GM19035 (cell line): Measurements from ENCODE around the gene TP53RK.
A peak's percentile ranks its signal among the peaks of the same experiment; 100 is the strongest.

Experiments
- ATAC-seq: cut with Tn5 transposase; IDR thresholded peaks from one replicate; pipeline ENCODE4 v1.9.1; 2021; ENCODE audit not compliant: unreplicated experiment

Gene TP53RK

GRCh38 chr20:46689082-46689753, at the start of gene TP53RK:
TP53RK (minus strand) TSS chr20:46689444; CDS start chr20:46689414, 30 bp downstream.
- ATAC-seq, result peak; percentile 97

DNA sequence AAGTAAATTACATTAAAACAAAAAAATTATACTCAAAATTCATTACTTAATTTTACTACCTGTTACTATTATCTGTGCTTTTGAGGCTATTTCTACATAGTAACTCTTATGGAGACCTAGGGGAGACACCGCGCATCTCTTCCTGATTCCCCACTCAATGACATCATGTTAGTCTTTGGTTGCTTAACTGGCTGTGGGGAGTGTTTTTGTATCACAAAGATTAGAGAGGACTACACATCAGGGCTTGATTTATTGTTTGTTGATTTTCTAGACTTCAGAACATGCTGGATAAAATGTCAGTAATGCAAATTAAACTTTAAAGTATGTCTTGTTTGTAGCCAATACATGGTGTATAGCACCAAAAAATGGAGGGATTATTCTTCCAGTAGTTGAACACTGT, 46.2 kb upstream of the TP53RK start:
- ATAC-seq, result no peak

DNA sequence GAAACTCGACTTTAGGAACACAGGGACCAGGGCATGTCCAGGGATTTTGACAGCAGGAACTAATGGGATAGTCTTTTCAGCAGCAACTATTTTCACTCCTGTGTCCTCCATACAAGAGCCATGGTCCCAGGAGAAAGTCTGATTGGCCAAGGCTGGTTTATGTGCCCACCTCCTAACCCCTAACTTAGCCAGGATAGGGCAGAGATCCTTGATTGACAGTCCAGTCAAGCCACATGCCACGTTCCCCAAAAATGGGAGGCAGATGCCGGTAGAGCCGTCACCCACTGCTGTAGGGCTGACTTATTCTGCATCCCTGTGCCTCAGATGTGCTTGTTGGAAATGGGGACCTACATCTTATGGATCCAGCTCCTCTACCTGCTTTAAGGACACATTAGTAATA, 42.5 kb upstream of the TP53RK start:
- ATAC-seq, result no peak

DNA sequence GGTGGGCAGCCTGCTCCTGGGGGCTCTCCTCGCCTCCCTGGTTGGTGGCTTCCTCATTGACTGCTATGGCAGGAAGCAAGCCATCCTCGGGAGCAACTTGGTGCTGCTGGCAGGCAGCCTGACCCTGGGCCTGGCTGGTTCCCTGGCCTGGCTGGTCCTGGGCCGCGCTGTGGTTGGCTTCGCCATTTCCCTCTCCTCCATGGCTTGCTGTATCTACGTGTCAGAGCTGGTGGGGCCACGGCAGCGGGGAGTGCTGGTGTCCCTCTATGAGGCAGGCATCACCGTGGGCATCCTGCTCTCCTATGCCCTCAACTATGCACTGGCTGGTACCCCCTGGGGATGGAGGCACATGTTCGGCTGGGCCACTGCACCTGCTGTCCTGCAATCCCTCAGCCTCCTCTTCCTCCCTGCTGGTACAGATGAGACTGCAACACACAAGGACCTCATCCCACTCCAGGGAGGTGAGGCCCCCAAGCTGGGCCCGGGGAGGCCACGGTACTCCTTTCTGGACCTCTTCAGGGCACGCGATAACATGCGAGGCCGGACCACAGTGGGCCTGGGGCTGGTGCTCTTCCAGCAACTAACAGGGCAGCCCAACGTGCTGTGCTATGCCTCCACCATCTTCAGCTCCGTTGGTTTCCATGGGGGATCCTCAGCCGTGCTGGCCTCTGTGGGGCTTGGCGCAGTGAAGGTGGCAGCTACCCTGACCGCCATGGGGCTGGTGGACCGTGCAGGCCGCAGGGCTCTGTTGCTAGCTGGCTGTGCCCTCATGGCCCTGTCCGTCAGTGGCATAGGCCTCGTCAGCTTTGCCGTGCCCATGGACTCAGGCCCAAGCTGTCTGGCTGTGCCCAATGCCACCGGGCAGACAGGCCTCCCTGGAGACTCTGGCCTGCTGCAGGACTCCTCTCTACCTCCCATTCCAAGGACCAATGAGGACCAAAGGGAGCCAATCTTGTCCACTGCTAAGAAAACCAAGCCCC, 36.2 kb upstream of the TP53RK start:
- no peak for ATAC-seq

DNA sequence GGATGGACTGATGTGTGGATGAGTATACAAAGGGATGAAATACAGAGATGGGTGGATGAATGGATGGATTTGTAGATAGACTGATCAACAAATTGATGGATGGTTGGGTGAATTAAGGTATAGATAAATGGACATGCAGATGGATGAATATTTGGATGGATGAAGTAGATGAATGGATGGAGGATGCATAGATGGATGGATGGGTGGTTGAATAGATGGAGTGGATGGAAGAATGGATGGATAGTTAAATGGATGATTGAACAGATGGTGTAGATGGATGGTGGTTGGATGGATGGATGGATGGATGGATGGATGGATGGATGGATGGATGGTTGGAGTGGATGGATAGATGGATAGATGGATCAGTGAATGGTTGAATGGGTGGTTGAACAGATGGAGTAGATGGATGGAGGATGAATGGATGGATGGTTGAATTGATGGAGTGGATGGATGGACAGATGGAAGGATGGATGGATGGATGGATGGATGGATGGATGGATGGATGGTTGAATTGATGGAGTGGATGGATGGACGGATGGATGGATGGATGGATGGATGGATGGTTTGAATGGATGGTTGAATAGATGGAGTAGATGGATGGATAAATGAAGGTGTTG, 35.2 kb upstream of the TP53RK start:
- ATAC-seq, result no peak

GRCh38 chr20:46723039-46723438, 33.8 kb upstream of the TP53RK start:
- no peak for ATAC-seq

DNA sequence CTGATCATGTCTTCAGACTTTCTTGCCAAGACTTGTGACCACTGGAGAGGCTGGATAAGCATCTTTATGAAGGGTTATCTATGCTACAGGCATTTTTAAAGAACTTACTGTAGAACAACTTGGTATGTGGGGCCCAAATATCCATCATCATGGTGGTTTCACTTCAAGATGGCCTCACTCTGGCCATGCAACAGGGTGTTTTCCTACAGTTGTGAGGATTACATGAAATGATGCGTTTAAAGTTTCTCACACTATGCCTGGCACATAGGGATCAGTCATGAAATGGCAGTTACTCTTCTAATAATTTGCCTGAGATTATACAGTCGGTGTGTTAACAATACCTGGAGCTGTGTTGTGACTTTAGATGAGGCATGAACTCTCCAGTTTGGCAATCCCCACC, 33.2 kb upstream of the TP53RK start:
- no peak for ATAC-seq

DNA sequence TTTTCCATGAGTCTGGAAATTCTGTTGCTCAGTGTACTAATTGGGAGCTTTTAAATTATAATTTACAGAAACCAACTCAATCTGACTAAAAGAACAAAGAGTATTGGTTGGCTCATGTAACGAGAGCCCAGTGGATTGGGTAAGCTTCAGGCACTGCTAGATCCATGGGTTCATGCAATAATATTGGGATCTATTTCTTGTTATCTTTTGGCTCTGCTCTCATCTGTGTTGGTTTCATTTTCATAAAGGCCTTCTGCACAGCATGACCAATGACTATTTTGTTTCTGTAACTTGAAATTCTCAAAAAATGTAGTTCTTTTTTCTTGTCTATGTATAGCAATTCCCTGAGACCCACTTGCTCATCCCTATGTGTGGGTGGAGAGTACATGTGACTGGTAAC, 32.2 kb upstream of the TP53RK start:
- ATAC-seq, result no peak

DNA sequence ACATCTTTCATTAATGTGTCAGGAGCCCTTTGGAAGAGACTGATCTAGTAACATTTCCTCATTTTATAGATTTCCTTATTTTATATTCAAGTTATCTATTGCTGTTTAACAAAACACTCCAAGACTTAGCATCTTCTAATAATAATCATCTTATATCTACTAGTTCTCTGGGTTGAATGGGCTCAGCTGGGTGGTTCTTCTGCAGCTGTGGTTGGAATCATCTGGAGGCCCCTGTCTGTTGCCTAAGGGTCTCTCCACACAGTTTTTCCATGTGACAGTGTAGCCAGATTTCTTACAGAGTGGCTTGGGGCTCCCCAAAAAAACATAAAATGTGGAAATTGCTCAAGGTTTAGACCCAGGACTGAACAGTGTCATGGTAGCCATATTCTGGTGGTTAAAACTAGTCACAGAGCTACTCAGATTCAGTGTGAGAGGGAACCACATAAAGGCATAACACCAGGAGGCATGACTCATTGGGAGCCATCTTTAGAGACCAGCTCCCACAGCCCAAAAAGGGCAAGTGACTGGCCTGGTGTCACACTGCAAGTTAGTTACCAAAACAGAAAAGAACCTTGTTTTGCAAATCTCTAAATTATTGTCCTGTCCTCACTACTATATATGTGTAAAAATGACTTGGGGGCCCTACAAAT, 31.7 kb upstream of the TP53RK start:
- no peak for ATAC-seq

- ATAC-seq, result no peak
Observed at GRCh38 chr20:46720019-46720418, 30.8 kb upstream of the TP53RK start.

- ATAC-seq, result no peak
Observed at GRCh38 chr20:46717818-46718541, 28.7 kb upstream of the TP53RK start.

DNA sequence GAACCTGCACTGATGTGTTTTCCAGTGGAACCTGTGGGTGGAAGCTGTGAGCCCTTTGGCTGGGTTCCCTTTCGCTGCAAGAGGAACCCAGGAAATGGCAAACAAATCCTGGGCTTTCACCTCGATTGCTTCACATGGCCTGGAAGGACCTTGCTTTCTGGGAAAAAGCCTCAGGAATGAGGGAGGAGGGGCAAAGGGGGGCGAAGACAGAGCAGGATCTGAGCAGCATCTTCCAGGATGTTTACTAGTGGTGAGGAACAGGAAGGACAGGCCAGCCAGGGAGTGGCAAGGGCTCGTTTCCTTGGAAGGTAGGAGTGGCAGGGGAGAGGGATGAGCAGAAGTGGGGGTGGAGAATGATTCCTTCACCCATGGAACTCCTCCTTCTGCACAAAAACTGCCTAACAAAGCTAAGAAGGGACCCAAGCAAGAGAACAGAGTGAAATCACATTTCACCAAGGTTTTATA, 26.1 kb upstream of the TP53RK start:
- ATAC-seq, result no peak

DNA sequence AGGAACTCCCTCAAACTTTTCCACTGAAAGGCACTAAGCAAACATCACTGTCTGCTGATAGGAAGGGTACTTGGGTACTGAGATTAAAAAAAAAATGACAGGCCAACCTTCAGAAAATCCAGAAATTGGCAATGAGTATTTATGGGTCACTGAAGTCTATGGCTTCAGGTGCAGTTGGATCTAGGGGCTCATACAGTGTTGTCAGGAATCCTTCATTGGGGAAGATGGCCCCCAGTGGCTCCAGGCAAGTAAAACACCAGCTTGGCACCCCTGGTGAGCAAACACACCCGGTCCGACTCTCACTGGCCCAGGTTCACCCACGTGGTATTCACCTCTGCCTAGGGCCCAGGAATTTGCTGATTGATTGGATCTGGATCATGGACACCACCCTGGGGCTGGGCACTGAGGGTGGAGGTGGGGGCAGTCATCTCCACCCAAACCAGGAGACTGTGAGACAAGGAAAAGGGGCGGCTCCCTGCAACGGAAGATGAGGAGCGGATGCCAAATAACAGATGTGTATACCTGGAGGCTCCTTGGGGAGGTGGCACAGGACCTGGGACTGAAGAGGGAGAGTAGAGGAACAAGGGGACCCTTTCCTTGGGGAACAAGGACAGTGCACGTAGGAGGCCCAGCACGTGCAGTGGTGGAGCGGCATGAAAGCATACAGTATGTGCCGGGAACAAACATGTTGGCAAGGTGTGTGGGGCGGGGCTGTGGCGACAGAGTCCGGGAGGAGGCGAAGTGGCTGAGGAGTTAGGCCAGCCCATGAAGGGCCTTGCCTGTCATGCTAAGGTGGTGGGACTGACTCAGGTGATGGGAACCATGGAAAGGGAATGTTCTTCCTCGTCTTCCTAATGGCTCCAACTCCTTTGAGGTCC, 25.0 kb upstream of the TP53RK start:
- no peak for ATAC-seq

DNA sequence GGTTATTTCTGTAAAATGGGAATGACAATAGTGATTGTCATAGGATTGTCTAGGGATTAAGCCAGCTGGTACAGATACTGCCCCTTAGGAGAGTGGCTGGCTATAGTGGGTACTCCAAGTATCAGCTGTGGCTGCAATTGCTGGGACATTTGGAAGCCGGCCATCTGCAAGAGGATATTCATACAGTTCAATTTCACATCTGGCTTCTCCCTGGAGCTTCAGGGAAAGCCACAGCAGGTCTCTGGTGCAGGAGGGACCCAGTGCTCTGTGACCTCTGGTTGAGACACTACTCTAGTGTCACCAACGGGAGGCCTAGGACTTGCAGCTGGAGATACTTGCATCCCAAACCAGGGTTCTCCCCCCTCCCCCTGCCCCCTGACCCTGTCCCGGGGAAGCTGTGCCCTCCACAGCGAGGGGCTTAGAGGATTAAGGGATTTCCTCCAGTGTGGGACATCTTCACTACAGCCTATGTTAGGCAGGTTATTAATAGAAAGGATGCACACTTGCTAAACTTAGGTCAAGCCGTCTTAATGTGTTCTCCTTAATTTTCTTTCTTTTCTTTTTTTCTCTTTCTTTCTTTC, 22.9 kb upstream of the TP53RK start:
- ATAC-seq, result no peak

GRCh38 chr20:46710153-46710913, 21.1 kb upstream of the TP53RK start:
- ATAC-seq, result no peak

GRCh38 chr20:46709459-46710152, 20.4 kb upstream of the TP53RK start, which contains the start of gene SLC2A10:
SLC2A10 (plus strand) TSS chr20:46709649; CDS start chr20:46709737, 88 bp downstream.
- no peak for ATAC-seq

GRCh38 chr20:46709055-46709458, 19.8 kb upstream of the TP53RK start:
- no peak for ATAC-seq
